Esophagus squamous epithelium (tissue), 5 donors: Measurements from ENCODE around the gene COL4A1. TPM values are rescaled to one million over a fixed set of nuclear protein-coding genes. Genes with fewer than 3 reads are reported as not detected.
A peak's percentile ranks its signal among the peaks of the same experiment; 100 is the strongest.

Experiments
- DNase-seq: peaks from one replicate; lab custom pipeline; 2025; lab: John Stamatoyannopoulos, UW
- H3K27ac ChIP-seq, 4 donors: fragments of 200-600 bp; sonication (generic); one replicate each; pipeline ENCODE4 v1.5.1; 2016 to 2019; ENCODE audit warnings: mild to moderate bottlenecking in 1 of 4
- H3K27me3 ChIP-seq, 4 donors: fragments of 200-600 bp; sonication (generic); 1 replicate in 3 of 4; 2 replicates in 1 of 4; pipeline versions ENCODE4 v1.5.1 to v1.6.0; 2017 to 2021; ENCODE audit warnings: antibody characterized with exemption in 1 of 4
- H3K36me3 ChIP-seq, 3 donors: fragments of 200-600 bp; sonication (generic); one replicate each; pipeline ENCODE4 v1.5.1; 2016 to 2019
- H3K4me1 ChIP-seq, 3 donors: fragments of 200-600 bp; sonication (generic); one replicate each; pipeline ENCODE4 v1.5.1; 2017 to 2019
- H3K4me3 ChIP-seq, 4 donors: fragments of 200-600 bp; sonication (generic); 1 replicate in 3 of 4; 2 replicates in 1 of 4; pipeline ENCODE4 v1.5.1; 2016 to 2019; ENCODE audit warnings: mild to moderate bottlenecking in 2 of 4, moderate library complexity in 1 of 4
- H3K9me3 ChIP-seq, 3 donors: fragments of 200-600 bp; sonication (generic); one replicate each; pipeline ENCODE4 v1.5.1; 2016 to 2019
- POLR2A ChIP-seq, 4 donors: fragments of 450-650 bp; IDR thresholded peaks; one replicate each; pipeline ENCODE4 v1.6.1; 2017; ENCODE audit warnings: antibody characterized with exemption in 4 of 4, mild to moderate bottlenecking in 4 of 4, moderate library complexity in 3 of 4
- WGBS, 2 donors: methylation state at CpG; one replicate each; pipeline ENCODE4 v1.1.5; 2018; 5-methylcytosine and 5-hydroxymethylcytosine counted together
- intact Hi-C: fragments of 100-400 bp; cut with DNase I; formaldehyde crosslinking; loops from one replicate; pipeline ENCODE4 v1.15.0; 2022
- total RNA-seq, 4 donors: library from RNA; depleted of rRNA; stranded (reverse); fragments of >200 nt; gene quantifications; one replicate each; pipeline ENCODE4 v1.1.0, GENCODE V29; 2016
- TF ChIP-seq, protein P1 (sequence below), 6 experiments: fragments of 450-650 bp in 4 of 6; fragments of 200-600 bp in 2 of 6; sonication (generic) in 2 of 6; IDR thresholded peaks; one replicate each; pipeline ENCODE4 v1.5.1; 2016 to 2019; ENCODE audit warnings: antibody characterized with exemption in 6 of 6, mild to moderate bottlenecking in 4 of 6, moderate library complexity in 4 of 6
- donor health status: DM: yes; HTN: yes; CAD: no.

The COL4A1 gene
- total RNA-seq, 4 donors from 2014 or later, result 8.9 to 97.1 (median 40.2) TPM

- Histone ChIP-seq H3K36me3 (no peaks in the 10 kb centered on the region), H3K4me1 (peaks cover 0 to 42% (median 13%) of the 10 kb centered on the region in 3 donors), H3K9me3 (no peaks in the 10 kb centered on the region), H3K4me3 (peak overlapping the region in 3 of 4 donors; percentile 8 to 42 (median 25)), H3K27me3 (no peaks in the 10 kb centered on the region), H3K27ac (peak overlapping the region; percentile 57 to 92 (median 84))
- whole genome bisulfite sequencing, 2 donors, result 67 to 84% methylated on average over 11 of the region's 11 CpGs
- peak in 1 of 4 donors; percentile 6 for TF ChIP-seq POLR2A (IDR thresholded peaks at IDR 0.05)
- TF ChIP-seq, protein P1, sequence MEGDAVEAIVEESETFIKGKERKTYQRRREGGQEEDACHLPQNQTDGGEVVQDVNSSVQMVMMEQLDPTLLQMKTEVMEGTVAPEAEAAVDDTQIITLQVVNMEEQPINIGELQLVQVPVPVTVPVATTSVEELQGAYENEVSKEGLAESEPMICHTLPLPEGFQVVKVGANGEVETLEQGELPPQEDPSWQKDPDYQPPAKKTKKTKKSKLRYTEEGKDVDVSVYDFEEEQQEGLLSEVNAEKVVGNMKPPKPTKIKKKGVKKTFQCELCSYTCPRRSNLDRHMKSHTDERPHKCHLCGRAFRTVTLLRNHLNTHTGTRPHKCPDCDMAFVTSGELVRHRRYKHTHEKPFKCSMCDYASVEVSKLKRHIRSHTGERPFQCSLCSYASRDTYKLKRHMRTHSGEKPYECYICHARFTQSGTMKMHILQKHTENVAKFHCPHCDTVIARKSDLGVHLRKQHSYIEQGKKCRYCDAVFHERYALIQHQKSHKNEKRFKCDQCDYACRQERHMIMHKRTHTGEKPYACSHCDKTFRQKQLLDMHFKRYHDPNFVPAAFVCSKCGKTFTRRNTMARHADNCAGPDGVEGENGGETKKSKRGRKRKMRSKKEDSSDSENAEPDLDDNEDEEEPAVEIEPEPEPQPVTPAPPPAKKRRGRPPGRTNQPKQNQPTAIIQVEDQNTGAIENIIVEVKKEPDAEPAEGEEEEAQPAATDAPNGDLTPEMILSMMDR (IDR thresholded peaks at IDR 0.05), result no peak
- no peak for DNase-seq
- intact Hi-C loops, result no loop called here
Observed at GRCh38 chr13:110330491-110331011, 23.6 kb upstream of the COL4A1 start.

DNA sequence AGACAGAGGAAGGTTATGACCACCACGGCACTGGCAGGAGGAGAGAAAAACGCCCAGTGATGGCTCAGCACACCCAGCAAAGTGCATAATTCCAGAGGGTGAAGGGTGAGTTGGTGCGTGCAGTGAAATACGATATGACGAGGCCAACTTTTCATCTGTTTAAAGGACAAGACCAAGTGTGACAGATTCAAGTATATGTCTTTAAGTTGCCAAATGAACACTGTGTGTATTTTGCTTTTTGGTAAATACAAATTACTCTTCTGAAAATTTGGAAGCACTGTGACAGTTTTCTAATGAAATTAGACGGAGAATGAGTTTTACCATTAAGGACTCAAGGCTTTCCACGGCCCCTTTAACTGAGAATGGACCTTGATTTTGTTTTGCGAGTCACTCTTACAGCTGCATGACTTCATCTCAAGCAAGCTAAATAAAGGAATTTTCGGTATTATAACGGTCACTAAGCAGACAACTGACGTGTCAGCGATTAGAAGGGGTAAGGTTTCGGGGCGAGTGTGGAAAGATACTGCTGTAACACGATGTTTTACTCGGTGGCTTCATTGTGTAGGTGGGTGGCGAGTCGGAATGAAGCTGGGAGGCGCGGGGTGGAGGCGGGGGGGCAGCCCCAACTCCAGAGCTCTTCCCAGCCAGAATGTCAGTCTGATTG lies 23.0 kb upstream of the COL4A1 start:
- Histone ChIP-seq H3K4me1 (peaks cover 0 to 42% (median 13%) of the 10 kb centered on the region in 3 donors), H3K4me3 (peak overlapping the region in 3 of 4 donors; percentile 8 to 42 (median 25)), H3K27me3 (no peaks in the 10 kb centered on the region), H3K27ac (peak overlapping the region; percentile 57 to 92 (median 84)), H3K36me3 (no peaks in the 10 kb centered on the region), H3K9me3 (no peaks in the 10 kb centered on the region)
- TF ChIP-seq, protein P1 (IDR thresholded peaks at IDR 0.05), result no peak
- no peak for TF ChIP-seq POLR2A (IDR thresholded peaks at IDR 0.05)
- WGBS, 2 donors, result 66 to 71% methylated on average over 20 to 21 of the region's 21 CpGs
- DNase-seq, result no peak
- intact Hi-C loops, result no loop called here

GRCh38 chr13:110329258-110329657 lies 22.3 kb upstream of the COL4A1 start:
- intact Hi-C loops, result no loop called here
- 67 to 75% methylated on average over 6 of the region's 6 CpGs for WGBS, 2 donors
- peak overlapping the region; percentile 54 to 92 (median 84) for H3K27ac ChIP-seq
- no peaks in the 10 kb centered on the region for H3K27me3 ChIP-seq
- no peaks in the 10 kb centered on the region for H3K9me3 ChIP-seq
- no peak overlapping the region for H3K4me3 ChIP-seq
- H3K4me1 ChIP-seq, result peaks cover 0 to 42% (median 18%) of the 10 kb centered on the region in 3 donors
- TF ChIP-seq POLR2A (IDR thresholded peaks at IDR 0.05), result no peak
- TF ChIP-seq, protein P1 (IDR thresholded peaks at IDR 0.05), result no peak
- no peak for DNase-seq
- H3K36me3 ChIP-seq, result no peaks in the 10 kb centered on the region

DNA sequence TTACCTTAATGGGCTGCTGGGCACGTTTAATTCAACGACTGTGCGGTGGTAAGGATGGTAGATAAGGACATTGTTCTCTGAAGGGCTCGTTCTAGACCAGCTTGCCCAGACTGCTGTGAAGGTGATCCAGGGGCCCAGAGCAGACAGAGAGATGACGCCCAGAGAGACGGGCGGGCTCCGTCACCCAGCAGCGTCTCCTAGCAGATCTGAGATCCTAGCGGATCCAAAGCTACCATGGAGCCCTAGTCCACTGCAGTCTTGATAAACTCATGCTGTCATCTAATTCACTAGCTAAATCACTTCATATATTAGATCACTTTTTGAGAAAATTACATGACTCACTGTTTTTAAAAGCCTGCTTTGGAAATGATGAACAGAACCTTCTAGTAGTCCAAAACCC lies 21.6 kb upstream of the COL4A1 start:
- Histone ChIP-seq H3K36me3 (no peaks in the 10 kb centered on the region), H3K4me1 (peaks cover 0 to 44% (median 21%) of the 10 kb centered on the region in 3 donors), H3K4me3 (no peak overlapping the region), H3K27me3 (no peaks in the 10 kb centered on the region), H3K9me3 (no peaks in the 10 kb centered on the region), H3K27ac (peak overlapping the region; percentile 34 to 92 (median 84))
- TF ChIP-seq POLR2A (IDR thresholded peaks at IDR 0.05), result no peak
- TF ChIP-seq, protein P1 (IDR thresholded peaks at IDR 0.05), result no peak
- no peak for DNase-seq
- intact Hi-C loops, result no loop called here
- 88 to 93% methylated on average over 10 of the region's 10 CpGs for WGBS, 2 donors

- H3K27ac ChIP-seq, result peak overlapping the region; percentile 19 to 86 (median 80)
- intact Hi-C loops, result no loop called here
- no peak for DNase-seq
- H3K27me3 ChIP-seq, result no peaks in the 10 kb centered on the region
- peaks cover 0 to 57% (median 25%) of the 10 kb centered on the region in 3 donors for H3K4me1 ChIP-seq
- TF ChIP-seq, protein P1 (IDR thresholded peaks at IDR 0.05), result no peak
- no peak for TF ChIP-seq POLR2A (IDR thresholded peaks at IDR 0.05)
- no peak overlapping the region for H3K4me3 ChIP-seq
- 54 to 61% methylated on average over 6 of the region's 7 CpGs for WGBS, 2 donors
- H3K36me3 ChIP-seq, result no peaks in the 10 kb centered on the region
- H3K9me3 ChIP-seq, result no peaks in the 10 kb centered on the region
Observed at GRCh38 chr13:110327051-110327721, 20.2 kb upstream of the COL4A1 start.
